8988T (cell line): ENCODE measurements around the gene FKBP1B.
"Not testable (repeated sequence)": the region's sequence is repeated elsewhere in the genome, so short reads cannot be mapped to it uniquely, and the experiment has no call there.

Source experiments
- DNase-seq: peaks from one replicate; pipeline ENCODE4 v3.0.0; 2011

The FKBP1B gene

GRCh38 chr2:24072259-24072658 lies 22.7 kb downstream of the FKBP1B start:
- DNase-seq: no peak

DNA sequence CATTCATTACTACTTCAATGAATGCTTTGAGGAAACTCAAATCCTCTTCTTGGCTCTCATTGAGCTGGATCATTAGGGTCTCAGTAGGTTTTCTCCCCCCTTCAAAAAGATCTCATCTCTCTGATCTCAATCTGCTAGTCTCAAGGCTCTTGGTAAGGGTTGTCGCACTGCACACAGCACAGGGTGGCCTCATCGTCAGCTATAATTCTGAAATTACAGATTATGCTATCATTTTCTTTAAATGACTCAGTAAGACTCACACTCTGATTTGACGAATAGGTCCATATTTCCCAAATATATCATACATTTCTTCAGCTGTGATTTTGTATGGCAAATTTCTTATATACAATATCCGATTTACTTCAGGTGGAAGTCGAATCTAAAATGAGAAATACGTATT lies 24.3 kb downstream of the FKBP1B start:
- DNase-seq: no peak

- no peak for DNase-seq
These were observed 25.7 kb downstream of the FKBP1B start for GRCh38 chr2:24075259-24075658.

GRCh38 chr2:24075915-24076848 lies 26.6 kb downstream of the FKBP1B start, which contains the start of gene SF3B6:
SF3B6 (minus strand) TSS chr2:24076326; CDS start chr2:24076229, 97 bp downstream.
- peak; percentile 56 for DNase-seq

GRCh38 chr2:24076849-24077534 lies 27.5 kb downstream of the FKBP1B start:
- DNase-seq: no peak

- no peak for DNase-seq
These were observed 28.0 kb downstream of the FKBP1B start for GRCh38 chr2:24077535-24077877.

- no peak for DNase-seq
These were observed 28.3 kb downstream of the FKBP1B start for GRCh38 chr2:24077879-24078278.

GRCh38 chr2:24080701-24081100 lies 31.2 kb downstream of the FKBP1B start:
- DNase-seq: no peak

DNA sequence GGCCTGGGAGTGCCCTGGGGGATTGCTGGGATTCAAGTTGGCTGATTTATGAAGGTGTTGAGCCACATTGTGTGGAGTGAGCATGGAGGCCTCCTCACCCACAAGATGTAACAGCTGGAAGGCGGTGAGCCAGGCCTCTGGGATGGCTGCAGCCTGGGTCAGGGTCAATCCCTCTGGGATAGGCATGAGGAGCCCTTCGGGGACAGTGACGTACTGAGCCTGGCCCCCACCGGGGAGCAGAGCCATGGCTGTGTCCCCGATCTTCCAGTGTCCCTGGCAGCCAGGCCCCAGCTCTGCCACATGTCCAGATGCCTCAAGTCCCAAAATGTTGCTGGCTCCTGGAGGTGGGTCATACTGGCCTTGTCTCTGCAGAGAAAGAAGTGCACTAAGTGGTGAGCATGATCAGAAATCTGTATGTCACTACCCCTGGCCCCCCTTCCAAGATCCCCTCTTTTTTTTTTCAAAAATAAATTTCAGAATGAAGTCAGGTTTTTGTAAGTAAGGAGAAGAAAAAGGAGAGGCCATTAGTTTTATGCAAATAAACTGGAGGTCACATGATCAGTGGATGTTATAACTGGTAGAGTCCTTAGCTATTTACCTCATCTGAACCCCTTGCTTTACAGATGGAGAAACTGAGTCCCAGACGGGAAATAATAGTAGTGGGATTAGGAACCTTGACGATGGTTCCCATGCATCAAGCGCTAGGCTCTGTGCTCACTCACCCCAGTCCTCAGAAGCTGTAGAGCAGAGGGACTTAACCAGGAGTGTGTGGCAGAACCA lies 33.4 kb downstream of the FKBP1B start:
- DNase-seq: no peak

DNA sequence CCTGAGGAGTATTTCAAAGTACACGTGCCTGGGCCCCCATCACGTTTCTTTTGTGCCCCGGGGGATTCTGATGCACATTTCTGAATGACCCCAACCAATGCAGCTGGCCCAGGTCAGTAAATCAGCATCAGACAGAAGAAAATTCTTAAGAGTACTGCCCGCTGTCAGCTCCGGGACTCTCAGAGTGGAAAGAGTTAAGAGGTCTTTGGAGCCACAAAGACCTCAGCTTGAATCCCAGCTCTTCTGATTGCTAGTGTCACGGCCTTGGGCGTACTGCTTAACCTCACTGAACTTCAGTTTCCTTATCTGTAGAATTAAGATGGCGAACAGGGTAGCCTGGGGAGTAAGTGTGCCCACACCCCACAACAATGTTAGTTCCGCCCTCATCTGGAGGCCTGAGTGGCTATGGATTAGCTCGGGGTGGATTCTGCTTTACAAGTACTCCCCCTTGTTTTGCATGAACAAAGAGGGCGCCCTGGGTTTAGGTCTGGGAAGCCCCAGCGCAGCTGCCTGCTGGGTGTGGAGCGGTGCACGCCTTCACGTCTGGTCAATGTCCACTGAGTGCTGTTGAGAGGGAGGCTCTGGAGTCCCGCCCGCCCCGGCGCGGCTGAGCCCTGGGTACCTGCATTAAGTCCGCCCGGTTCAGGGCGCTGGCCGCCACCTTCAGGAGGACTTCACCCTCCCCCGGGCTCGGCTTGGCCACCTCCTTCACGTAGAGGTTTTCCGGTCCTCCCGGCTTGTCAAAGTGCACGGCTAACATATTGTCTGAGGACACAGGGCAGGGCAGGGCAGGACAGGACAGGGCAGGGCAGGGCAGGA lies 34.2 kb downstream of the FKBP1B start:
- peak; percentile 50 for DNase-seq

DNA sequence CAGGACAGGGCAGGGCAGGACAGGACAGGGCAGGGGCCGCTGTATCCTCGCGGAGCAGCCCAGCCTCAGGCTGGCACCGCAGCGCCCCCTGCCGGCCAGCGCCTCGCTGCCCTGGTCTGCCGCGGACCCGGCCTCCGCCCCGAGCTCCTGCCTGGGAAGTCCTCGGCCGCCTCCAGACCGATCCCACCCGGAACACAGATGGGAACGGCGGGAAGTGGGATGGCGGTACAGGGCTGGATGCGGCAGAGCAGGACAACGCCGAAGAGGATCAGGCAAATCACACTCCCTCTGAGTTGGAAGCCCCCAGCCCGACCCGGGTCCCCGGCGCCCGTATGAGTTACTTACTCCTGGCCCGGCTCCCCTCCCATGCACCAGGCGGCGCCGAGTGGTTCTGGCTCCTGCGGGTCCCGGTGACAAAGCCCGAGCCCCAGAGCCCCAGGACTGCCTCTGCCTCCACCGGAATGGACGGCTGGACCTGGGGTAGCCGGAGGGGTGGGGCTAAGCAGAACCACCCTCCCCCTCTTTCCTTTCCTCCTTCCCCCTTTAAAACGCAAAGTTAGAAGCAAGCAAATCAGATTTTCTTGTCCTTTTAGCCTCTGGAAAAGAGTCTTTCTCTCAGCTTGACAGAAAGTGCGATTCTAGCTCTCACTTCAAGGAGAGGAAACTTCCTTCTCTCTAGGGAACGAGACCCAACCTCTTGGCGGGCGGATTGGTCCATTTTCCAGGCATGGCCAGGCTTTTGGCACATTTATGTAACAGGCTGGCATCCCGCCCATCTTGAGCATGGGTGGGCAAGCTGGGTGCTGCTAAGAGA lies 35.1 kb downstream of the FKBP1B start, which contains the start of gene TP53I3:
TP53I3 (minus strand) TSS at position 449 of the 814 bp plus-strand sequence. CDS start 508 bp downstream, outside the sequence.
- DNase-seq: peak; percentile 83

DNA sequence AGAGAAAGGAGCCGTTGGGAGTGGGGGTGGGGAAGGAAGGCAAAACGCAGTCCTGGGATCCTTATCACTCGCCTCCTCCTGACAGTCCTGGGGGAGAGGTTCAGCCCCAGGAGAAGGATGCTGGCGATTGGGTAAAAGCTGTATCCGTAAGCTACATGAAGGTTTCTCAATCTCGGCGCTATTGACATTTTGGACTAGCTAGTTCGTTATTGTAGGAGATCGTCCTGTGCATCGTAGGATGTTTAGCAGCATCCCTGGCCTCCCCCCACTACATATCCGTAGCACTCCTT lies 35.6 kb downstream of the FKBP1B start:
- DNase-seq: no peak

DNA sequence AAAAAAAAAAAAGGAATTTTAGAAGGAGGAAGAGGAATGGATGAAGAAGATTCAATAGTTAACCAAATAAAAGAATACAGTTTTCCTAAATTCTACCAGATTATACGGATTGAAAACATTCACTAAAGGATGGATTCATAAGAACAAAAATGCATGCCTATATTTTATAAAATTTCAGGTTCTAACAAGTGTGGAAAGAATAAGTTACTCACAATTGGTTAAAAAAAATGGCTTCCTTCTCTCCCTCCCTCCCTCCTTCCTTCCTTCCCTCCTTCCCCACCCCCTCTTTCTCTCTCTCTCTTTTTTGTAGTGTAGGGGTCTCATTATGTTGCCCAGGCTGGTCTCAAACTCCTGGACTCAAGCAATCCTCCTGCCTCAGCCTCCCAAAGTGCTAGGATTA lies 36.7 kb downstream of the FKBP1B start:
- DNase-seq: no peak

GRCh38 chr2:24087032-24087431 lies 37.5 kb downstream of the FKBP1B start:
- DNase-seq: no peak

DNA sequence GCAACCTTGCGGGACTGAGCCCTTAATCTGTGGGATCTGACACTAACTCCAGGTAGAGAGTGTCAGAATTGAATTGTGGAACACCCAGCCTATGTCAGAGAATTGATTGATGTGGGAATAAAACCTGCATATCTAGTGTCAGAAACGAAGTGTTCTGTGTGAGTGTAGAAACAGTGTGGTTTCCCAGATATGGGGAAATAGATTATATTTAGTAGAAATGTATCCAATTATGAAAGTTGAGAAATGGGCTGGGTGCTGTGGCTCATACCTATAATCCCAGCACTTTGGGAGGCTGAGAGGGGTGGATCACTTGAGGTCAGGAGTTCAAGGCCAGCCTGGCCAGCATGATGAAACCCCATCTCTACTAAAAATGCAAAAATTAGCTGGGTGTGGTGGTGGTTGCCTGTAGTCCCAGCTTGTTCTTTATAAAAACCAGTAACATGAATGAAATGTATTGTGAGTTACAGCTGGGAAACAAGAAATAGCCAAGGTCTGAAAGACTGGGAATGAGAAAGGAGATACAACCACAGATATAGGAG lies 39.3 kb downstream of the FKBP1B start:
- DNase-seq: no peak

- DNase-seq: not testable (repeated sequence)
These were observed 43.7 kb downstream of the FKBP1B start for GRCh38 chr2:24093270-24093669.

- not testable (repeated sequence) for DNase-seq
These were observed 45.7 kb downstream of the FKBP1B start for GRCh38 chr2:24095171-24095677.

- DNase-seq: not testable (repeated sequence)
These were observed 51.2 kb downstream of the FKBP1B start for GRCh38 chr2:24100732-24101131.

DNA sequence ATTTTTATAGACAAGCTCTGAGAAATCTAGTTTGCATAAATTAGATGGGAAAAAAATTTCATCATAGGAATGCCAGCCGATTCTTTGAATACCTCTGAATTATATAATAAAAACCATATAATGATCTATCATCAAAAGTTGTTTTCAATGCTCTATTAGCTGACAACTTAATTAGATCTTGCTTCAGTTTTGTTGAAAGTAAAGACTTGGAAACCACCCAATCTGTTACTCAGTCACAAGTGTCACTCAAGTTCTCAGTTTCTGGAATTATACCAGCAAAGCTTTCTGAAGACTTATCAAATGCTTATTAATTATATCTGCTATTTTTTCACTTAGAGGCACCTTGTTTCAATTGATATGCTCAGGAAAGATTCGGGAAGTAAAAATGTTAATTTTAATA lies 52.5 kb downstream of the FKBP1B start:
- DNase-seq: no peak

DNA sequence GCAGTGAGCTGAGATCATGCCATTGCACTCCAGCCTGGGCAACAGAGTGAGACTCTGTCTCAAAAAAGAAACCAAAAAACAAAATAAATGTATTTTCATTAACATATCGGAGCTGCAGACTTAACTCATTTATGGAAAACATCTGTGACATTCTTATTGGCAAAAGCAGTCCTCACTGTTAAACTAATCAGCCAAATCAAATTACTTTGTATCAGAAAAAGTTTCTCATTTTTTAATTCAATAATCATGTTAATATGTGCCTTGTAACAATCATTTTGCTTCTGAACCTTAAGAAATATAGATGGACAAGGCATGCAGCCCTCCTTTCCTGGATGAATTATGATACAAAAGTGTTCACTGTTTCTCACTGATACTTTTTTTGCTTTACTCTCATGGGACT lies 53.1 kb downstream of the FKBP1B start:
- no peak for DNase-seq

DNA sequence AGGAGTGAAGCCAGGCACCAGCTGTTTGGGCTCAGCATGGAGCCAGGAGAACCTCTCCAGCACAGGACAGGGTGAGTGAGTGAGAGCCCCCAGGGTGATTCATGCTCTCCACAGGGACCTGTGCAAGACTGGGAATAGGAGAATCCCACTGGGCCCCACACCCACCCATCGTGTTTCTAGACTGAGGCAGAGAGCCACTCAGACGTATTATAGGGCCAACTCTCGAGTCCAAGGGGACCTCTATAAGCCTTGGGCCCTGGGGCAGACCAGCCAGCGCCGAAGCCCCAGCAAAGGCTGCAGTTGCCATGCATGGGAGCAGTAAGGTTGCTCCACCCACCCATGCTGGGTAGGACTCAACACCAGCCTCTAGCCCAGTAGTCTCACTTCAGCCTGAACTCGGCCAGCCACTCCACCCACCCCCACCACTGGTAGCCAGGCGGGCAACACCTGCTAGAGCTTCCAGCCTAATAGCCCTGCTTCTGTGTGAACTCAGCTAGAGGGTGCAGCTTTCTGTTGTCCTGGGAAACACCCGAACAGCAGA lies 54.6 kb downstream of the FKBP1B start:
- DNase-seq: no peak
